ENCODE measurements around the gene GNB5.

GRCh38 chr15:52140646-52141045 is 50.5 kb downstream of the GNB5 start:
- no peak for TF ChIP-seq ZNF565 (CRISPR knock-in tag; conservative IDR thresholded peaks at IDR 0.05; ENCODE audit: low read depth)
- TF ChIP-seq CREB5 (CRISPR knock-in tag; IDR thresholded peaks at IDR 0.05; ENCODE audit: low read depth) = no peak
- TF ChIP-seq SNAI2 (CRISPR knock-in tag; IDR thresholded peaks at IDR 0.05) = no peak
- TF ChIP-seq ZNF8 (CRISPR knock-in tag; IDR thresholded peaks at IDR 0.05) = no peak
- TF ChIP-seq BACH2 (CRISPR knock-in tag; IDR thresholded peaks at IDR 0.05; ENCODE audit: borderline replicate concordance) = no peak
- TF ChIP-seq ZFP3 (CRISPR knock-in tag; IDR thresholded peaks at IDR 0.05) = no peak
- TF ChIP-seq TCF4 (CRISPR knock-in tag; IDR thresholded peaks at IDR 0.05; ENCODE audit: borderline replicate concordance) = no peak
- no peak for TF ChIP-seq PPARA (CRISPR knock-in tag; IDR thresholded peaks at IDR 0.05; ENCODE audit: borderline replicate concordance)
- no peak for TF ChIP-seq CSRNP3 (CRISPR knock-in tag; IDR thresholded peaks at IDR 0.05)

All from SK-N-SH treated with all-trans-retinoic acid at 6 μM for 48 hours (cell line).